AG04449 (cell line): ENCODE data around the gene HOXC9.

Experiments used
- CTCF ChIA-PET: fragments of 350-600 bp; formaldehyde crosslinking; extraction: SDS; loops from one replicate; lab custom pipeline; 2021; ENCODE audit warnings: antibody characterized with exemption; lab: Yijun Ruan, JAX
- POLR2A ChIA-PET: fragments of 400-600, 350-600 bp; formaldehyde crosslinking; extraction: SDS; loops from one replicate; lab custom pipeline; 2020; ENCODE audit warnings: antibody characterized with exemption, inconsistent platforms; lab: Yijun Ruan, JAX
- DNase-seq: peaks from one replicate; pipeline ENCODE4 v3.0.0-alpha.2; 2010; ENCODE audit warnings: low read depth, low spot score
- H3K4me3 ChIP-seq: 2 replicates; pipeline ENCODE4 v1.5.1; 2011; ENCODE audit warnings: low read depth, mild to moderate bottlenecking, control low read depth, low read length
- TF ChIP-seq, protein P1 (sequence below): IDR thresholded peaks from one replicate; pipeline ENCODE4 v1.5.1; 2011; ENCODE audit warnings: mild to moderate bottlenecking, moderate library complexity, low read length, control low read depth, inconsistent platforms; ENCODE audit not compliant: insufficient read depth; ENCODE audit errors: missing control alignments

The HOXC9 gene

DNA sequence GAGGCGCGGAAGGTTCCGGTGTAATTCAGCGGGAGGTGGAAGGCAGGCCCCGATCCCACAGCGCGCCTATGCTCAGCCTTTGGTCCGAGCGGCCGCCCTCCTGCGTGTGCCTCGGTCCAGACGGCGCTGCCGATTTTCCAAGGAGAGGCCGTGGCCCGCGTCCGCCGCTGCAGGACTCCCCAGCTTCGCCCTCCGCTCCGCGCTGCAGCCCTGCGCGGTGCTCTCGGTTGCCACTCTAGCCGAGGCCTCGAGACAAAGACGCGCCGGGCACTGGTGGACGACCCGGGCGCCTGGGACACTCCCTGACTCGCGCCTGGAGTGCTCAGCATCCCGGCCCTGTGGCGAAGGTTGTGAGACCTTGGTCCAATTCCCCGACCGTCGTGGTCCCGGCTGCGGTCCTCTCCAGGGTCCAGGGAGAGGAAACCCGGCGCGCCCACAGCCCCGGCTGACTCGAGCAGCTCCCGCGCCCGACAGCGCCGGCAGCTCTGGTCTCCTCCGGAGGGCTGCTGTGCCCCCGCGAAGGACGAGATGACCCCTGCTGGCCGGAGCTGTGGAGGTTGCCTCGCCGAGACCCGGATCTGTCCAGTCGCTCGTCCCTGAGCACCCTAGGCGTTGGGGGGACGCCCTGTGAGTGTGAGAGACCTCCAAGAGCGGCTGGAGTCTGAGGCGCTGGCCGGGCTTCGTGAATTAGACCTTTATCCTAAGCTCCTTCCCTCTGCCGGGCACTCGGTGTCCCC lies 38.8 kb upstream of the HOXC9 start:
- no peak overlapping the region; the same call in 1 of the 2 replicates for H3K4me3 ChIP-seq
- CTCF ChIA-PET, result interaction anchor here (0.9 to 1.6 kb wide), 6 partner anchors 8 to 215 kb away, joined by 3 to 7 read pairs (median 4); no protein-coding TSS in a partner anchor
- TF ChIP-seq, protein P1, sequence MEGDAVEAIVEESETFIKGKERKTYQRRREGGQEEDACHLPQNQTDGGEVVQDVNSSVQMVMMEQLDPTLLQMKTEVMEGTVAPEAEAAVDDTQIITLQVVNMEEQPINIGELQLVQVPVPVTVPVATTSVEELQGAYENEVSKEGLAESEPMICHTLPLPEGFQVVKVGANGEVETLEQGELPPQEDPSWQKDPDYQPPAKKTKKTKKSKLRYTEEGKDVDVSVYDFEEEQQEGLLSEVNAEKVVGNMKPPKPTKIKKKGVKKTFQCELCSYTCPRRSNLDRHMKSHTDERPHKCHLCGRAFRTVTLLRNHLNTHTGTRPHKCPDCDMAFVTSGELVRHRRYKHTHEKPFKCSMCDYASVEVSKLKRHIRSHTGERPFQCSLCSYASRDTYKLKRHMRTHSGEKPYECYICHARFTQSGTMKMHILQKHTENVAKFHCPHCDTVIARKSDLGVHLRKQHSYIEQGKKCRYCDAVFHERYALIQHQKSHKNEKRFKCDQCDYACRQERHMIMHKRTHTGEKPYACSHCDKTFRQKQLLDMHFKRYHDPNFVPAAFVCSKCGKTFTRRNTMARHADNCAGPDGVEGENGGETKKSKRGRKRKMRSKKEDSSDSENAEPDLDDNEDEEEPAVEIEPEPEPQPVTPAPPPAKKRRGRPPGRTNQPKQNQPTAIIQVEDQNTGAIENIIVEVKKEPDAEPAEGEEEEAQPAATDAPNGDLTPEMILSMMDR, result no peak

DNA sequence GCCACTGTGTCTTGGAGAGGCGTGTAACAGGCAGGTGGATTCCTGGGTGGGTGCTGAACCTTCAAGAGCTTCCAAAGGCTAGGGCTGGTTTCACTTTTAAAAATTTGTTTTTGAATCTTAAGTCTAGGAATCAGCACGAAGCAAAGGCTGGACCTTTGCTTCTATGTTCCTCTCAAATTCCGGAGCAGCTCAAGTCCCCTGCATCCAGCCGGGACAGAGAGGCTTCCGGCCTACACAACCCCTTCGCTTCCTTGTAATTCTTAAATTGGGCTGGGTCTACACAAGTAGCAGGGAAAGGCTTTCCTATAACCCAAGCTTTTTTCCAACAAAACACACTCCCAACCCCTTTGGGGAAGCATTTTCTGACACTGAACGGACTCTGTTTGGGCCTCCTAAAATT lies 37.0 kb upstream of the HOXC9 start:
- CTCF ChIA-PET, result interaction anchor here (1.0 to 2.0 kb wide), 4 partner anchors 23 to 244 kb away, joined by 3 to 5 read pairs (median 4); partner anchors contain the start of gene HOXC10

More for the DNA sequence above, 38.8 kb upstream of the HOXC9 start:
- POLR2A ChIA-PET, result interaction anchor here (0.6 kb wide), 2 partner anchors 39 to 108 kb away, joined by 4 read pairs; no protein-coding TSS in a partner anchor
- DNase-seq, result no peak

DNA sequence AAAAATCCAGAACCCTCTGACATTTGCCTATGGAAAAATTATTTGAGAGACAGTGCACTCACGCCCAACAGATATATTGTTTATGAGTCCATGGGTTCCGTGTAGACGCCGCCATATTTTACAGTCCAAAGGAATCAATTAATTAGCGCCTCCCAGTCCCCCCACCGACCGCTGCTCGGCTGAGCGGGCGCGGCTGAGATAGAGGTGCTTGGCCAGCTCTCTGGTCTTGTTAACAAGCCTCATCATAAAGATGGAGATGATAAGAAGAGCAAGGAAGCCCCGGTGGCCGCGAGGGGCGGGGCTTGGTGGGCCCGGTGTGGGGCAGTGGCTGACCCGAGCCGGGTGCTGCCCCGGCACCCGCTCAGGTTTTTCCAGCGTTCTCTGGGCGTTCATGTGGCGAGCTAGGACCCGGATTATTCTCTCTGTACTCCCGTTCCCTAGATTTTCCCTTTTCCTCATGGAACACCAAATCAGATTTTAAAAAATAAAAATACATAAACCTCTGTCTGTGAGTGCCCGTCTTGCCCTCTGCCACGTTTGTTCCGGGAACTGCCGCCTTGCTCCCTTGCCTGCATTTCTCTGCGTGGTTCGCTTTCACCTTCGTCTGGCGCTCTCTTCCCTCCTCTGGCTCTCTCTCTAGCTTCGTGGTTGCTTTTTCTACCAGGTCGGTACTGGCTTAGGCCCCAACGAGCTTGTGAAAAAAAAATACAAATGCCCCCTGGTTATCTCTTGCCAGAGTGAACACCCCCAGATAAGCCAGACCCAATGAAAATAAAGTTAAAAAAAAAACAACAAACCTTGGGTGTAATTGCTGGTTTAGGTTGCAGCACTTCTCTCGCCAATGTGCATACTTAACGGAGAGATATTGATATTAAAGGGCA lies 36.3 kb upstream of the HOXC9 start:
- TF ChIP-seq, protein P1, result no peak
- peak overlapping the region; percentile 38 for H3K4me3 ChIP-seq
- no peak for DNase-seq
- CTCF ChIA-PET, result interaction anchor here (1.0 to 2.0 kb wide), 5 partner anchors 22 to 251 kb away, joined by 3 to 5 read pairs (median 4); partner anchors contain the start of gene HOXC10
- POLR2A ChIA-PET, result interaction anchor here (0.6 kb wide), 1 partner anchor 11 kb away, joined by 4 read pairs; the partner anchor contains the start of gene HOTAIR

More for the DNA sequence above, 37.0 kb upstream of the HOXC9 start:
- TF ChIP-seq, protein P1, result no peak
- H3K4me3 ChIP-seq, result peak overlapping the region; percentile 38
- POLR2A ChIA-PET, result no interaction called here
- no peak for DNase-seq

DNA sequence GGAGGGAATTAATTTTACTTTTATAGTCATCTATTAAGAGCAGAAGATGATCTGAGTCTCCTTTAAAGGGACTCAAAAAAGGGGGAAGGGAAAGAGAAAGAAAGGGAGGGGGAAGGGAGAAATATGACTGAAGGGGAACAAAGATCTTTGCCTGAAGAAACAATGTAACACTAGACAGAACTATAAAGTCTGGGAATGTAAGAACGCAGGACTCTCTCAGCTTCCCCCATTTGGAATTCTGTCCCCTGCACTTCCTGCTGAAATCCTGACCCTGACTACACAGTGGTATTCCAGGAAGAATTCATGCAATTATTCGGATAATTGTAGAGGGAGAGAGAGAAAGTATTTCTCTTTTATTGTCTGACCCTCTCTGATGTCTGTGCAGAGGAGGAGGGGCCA lies 35.6 kb upstream of the HOXC9 start:
- ChIA-PET CTCF (interaction anchor here (0.9 to 3.8 kb wide), 5 partner anchors 21 to 266 kb away, joined by 3 to 13 read pairs (median 5); partner anchors contain the start of gene HOXC10), POLR2A (interaction anchor here (0.6 kb wide), 1 partner anchor 11 kb away, joined by 4 read pairs; the partner anchor contains the start of gene HOTAIR)
- DNase-seq, result no peak
- H3K4me3 ChIP-seq, result peak overlapping the region; percentile 38
- TF ChIP-seq, protein P1, result no peak

DNA sequence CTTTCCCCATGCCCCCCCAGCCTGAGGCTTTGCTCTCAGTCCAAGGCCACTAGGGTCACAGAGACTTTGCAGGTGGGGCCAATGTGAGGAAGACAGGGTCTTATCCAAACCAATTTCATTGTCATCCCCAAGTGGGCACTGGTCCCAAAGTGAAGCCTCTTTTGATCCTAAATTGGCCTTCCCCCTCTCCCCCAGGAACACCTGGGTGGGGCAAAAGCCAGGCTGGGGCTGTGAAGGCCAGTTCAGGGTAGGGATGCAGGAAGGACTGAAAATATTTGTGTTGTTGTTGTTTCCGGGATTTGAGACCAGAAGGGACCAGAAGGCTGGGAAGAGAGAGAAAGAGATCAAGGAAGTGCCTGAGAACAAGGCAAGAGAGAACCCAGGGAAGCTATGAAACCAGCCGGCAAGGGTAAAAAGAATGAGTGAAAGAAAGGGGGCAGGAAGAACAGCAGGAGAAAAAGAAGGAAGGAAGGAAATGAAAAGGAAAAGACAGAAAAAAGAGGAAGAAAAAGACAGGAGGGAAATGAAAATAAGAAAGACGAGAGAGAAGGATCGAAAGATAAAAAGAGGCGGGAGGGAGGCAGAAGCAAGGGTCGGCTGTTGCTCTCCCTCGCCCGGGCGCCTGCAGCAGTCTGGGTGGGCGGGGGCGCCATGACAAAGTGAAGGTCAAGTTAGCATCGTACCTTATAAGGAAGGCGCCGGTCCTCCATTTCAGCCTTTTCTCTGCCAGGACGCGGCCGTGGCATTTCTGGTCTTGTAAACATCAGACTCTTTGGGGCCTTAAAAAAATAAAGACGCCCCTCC lies 34.5 kb upstream of the HOXC9 start:
- DNase-seq, result no peak
- TF ChIP-seq, protein P1, result no peak
- CTCF ChIA-PET, result interaction anchor here (1.0 to 3.8 kb wide), 4 partner anchors 21 to 251 kb away, joined by 3 to 13 read pairs (median 4); no protein-coding TSS in a partner anchor
- peak overlapping the region; percentile 73 for H3K4me3 ChIP-seq
- POLR2A ChIA-PET, result interaction anchor here (0.8 kb wide), 1 partner anchor 9 kb away, joined by 3 read pairs; no protein-coding TSS in a partner anchor
